ENCODE data around the gene NOC2L. TPM values are rescaled to one million over a fixed set of nuclear protein-coding genes. Genes with fewer than 3 reads are reported as not detected.

NOC2L gene
- total RNA-seq, 1 experiment from 2014 or later = 287 TPM

DNA sequence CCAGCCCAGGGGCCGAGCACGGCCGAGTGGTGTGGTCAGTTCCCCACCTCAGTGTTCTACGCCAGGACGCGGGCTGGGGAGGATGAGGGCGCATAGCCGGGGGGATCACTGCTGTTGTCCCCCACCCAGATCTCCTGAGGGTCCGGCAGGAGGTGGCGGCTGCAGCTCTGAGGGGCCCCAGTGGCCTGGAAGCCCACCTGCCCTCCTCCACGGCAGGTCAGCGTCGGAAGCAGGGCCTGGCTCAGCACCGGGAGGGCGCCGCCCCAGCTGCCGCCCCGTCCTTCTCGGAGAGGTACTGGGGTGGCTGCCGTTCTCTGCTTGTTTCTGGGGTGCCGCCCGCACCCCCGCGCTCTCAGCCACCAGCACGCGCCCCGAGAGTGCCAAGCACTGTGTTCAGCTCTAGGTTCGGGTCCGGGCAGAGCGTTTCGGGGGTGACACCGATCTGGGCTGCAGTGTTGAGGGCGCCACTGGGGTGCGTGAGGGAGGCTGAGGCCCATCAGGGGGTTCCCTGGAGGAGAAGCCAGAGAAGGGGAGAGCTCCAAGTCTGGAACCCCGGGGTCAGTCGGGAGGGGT, 18.0 kb downstream of the NOC2L start:
- Histone ChIP-seq H3K27me3 (ENCODE audit: control insufficient read depth, insufficient read depth, low read length) (peaks cover 60% of the 10 kb centered on the region), H3K36me3 (replicated peaks; ENCODE audit: control insufficient read depth, insufficient read depth, low read length) (peaks cover 1% of the 10 kb centered on the region; the same call in 1 of the 2 replicates)

DNA sequence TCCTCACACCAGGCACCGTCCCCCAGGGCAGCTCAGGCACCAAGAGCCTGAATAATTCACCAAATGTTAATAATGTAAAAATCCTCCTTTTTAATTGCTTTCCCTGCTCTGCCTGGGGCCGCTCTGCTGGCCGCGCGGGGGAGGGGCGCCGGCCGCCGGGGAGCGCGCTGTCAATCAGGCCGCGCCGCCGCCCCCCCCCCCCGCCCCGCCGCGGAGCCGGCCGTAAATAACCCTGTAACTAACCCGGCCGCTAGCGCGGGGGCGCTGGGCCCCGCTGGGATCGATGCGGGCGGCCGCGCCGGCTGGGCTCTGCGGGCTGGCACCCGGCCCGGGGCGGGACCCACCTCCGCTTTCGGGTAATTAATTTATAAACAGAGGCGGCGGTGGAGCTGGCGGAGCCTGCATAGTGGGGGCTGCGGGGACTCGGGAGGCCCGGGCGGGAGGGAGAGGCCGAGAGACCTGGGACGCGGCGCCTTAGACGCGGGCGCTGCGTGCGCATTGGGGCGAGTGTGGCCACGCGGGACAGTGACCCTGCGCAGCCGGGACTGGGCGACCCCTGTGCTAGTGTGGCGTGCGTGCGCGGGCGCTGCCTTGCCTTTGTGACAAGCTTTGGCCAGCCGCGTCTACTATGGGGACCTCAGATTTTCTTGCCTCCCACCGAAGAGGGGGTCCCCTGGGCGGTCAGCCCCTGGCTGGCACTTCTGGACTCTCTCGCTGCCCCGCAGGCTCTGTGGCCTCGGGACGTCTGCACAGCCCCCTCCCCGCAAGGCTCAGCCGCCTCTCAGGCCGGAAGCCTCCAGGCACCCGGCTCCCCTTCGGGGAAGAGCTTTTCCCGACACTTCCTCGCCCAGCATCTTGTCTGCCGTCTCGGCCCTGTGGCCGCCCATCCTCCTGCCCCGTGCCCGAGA, 18.7 kb downstream of the NOC2L start:
- Histone ChIP-seq H3K36me3 (replicated peaks; ENCODE audit: control insufficient read depth, insufficient read depth, low read length) (peaks cover 1% of the 10 kb centered on the region; the same call in 1 of the 2 replicates), H3K4me3 (ENCODE audit: insufficient read depth, low read depth, low read length) (peak overlapping the region; percentile 50), H3K27me3 (ENCODE audit: control insufficient read depth, insufficient read depth, low read length) (peaks cover 67% of the 10 kb centered on the region)
- DNase-seq = peak; percentile 95

More for the DNA sequence above, 18.0 kb downstream of the NOC2L start:
- peak; percentile 82 for DNase-seq
- H3K4me3 ChIP-seq (ENCODE audit: insufficient read depth, low read depth, low read length) = peak overlapping the region; percentile 50

DNA sequence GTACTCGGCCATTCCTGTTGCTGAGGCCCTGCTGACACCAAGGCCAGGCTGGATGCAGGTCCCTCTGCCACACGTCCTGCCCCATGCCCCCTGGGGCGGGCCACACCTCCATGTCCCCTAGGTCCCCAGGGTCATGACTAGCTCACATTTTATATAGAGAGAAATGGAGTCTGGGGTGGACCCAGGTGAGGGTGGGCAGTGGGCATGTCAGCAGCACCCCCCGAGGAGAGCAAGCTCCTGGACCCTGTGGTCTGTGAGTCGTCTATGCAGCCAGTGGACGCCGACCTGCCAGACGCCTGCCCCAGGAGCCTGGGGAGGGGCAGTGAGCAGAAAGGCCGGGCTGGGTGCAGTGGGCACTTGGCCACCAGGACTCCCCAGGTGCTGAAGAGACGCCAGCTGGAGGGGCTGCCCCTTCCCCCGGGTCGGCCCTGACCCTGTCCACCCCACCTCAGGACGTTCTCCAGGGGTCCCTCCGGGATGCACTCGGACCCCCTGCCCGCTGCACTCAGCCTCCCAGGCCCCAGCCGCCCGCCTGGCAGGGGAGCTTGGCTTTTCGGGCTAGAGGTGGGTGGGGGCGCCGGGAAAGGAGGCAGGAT, 19.4 kb downstream of the NOC2L start:
- peaks cover 74% of the 10 kb centered on the region for H3K27me3 ChIP-seq (ENCODE audit: control insufficient read depth, insufficient read depth, low read length)
- DNase-seq = peak; percentile 81
- no peaks in the 10 kb centered on the region for H3K36me3 ChIP-seq (replicated peaks; ENCODE audit: control insufficient read depth, insufficient read depth, low read length)
- H3K4me3 ChIP-seq (ENCODE audit: insufficient read depth, low read depth, low read length) = no peak overlapping the region

DNA sequence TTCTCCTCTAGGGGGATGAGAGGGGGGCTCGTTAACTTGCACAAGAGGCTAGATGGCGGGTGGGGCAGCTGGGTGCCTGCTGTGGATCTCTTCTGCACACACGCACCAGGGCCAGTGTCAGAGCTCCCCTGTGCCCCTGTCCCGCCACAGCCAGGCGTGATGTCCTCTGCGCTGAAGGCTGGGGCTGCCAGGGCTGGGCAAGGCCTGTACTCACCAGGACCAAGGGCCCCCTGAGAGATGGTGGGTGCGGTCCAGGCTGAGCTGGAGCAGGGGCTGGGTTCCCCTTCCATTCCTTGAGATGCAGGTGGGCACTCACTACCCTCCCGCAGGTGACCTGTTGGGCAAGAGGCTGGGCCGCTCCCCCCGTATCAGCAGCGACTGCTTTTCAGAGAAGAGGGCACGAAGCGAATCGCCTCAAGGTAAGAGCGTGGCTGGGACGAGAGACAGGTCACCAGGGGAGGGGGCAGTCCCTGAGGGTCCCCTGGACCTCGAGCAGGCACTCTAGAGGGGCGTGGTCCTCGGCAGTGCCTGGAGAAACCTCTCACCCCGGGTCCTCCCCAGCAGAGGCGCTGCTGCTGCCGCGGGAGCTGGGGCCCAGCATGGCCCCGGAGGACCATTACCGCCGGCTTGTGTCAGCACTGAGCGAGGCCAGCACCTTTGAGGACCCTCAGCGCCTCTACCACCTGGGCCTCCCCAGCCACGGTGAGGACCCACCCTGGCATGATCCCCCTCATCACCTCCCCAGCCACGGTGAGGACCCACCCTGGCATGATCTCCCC, 20.2 kb downstream of the NOC2L start:
- no peaks in the 10 kb centered on the region for H3K36me3 ChIP-seq (replicated peaks; ENCODE audit: control insufficient read depth, insufficient read depth, low read length)
- peaks cover 74% of the 10 kb centered on the region for H3K27me3 ChIP-seq (ENCODE audit: control insufficient read depth, insufficient read depth, low read length)
- no peak overlapping the region for H3K4me3 ChIP-seq (ENCODE audit: insufficient read depth, low read depth, low read length)
- peak; percentile 96 for DNase-seq

DNA sequence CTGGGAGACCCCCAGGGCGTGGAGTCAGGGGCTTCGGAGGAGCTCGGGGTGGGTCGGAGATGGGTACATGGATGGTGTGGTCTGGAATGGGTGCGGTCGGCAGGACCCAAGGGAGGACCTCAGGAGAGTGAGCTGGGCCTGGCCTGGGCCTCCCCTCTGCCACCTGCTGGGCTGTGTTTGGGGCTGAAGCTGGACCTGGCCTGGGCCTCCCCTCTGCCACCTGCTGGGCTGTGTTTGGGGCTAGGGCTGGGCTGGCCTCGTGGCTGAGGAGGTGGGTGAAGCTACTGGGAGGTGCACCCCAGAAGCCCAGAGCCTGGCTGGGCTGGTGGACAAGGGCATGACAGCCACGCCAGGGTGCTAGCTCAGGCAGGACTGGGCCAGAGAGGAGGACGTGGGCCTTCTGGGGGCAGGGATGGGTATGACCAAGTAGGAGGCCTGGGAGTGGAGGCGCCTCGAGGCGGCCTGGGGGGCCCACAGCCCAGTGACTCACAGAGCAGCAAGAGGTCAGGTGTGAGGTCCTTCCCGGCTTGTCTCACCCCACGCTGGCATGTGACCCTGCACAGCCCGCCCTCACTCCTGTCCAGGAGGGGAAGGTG, 20.9 kb downstream of the NOC2L start:
- Histone ChIP-seq H3K4me3 (ENCODE audit: insufficient read depth, low read depth, low read length) (no peak overlapping the region), H3K36me3 (replicated peaks; ENCODE audit: control insufficient read depth, insufficient read depth, low read length) (no peaks in the 10 kb centered on the region), H3K27me3 (ENCODE audit: control insufficient read depth, insufficient read depth, low read length) (peaks cover 77% of the 10 kb centered on the region)
- DNase-seq = no peak

DNA sequence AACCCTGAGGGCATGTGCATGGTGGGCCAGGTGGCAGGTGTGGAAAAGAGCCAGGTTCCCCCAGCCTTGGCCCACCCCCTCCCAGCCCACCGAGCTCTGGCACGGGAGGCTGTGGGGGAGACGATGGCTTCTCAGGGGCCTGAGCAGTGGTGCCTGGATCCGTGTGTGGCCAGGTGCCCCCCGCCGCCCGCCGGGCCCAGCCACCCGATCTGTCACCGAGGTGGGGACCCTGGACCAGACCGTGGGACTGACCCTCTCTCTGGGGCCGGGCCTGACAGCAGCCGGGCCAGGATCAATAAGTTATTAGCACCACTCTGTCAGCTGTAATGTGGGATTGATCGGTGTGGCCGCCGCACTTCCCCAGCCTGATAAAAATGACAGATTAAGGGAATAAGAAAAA, 21.5 kb downstream of the NOC2L start:
- DNase-seq = no peak
- Histone ChIP-seq H3K4me3 (ENCODE audit: insufficient read depth, low read depth, low read length) (no peak overlapping the region), H3K36me3 (replicated peaks; ENCODE audit: control insufficient read depth, insufficient read depth, low read length) (no peaks in the 10 kb centered on the region), H3K27me3 (ENCODE audit: control insufficient read depth, insufficient read depth, low read length) (peaks cover 78% of the 10 kb centered on the region)

DNA sequence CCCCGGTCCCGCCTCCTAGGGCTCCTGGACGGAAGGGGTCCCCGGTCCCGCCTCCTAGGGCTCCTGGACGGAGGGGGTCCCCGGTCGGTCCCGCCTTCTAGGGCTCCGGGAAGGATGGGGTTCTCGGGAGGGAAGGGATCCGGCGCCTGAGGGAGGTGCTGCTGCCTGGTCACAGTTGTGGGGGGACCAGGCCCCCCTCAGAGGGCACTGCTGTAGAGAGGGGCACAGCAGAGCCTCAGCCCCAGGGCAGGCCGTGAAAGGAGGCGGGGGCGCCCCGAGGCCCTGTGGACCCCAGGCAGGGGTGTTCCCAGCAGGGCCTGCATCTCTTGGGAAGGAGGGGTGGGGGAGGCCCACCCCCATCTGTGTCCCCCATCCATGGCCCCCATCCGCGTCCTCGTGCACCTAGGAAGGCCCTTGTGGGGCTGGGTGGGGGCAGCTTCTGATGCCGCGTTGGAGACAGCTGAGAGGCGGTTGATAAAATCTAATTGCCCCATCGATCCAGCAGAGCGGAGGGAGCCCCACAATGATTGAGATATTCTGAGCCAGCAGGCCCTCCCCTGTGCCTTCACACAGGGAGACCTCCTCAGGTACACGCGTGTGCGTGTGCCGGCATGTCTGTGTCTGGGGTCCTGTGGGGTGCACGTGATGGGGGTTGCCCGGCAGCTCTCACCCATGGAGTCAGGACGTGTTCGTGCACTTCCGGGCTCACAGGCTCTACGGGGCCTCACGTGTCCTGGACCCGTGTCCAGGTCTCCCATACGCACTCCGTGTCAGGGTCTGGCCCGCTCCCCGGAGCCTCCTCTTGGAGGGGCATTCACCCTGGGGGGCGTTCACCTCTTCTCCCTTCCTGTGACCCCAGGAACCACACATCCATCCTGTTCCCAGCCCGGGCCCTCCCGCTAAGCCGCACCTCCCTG, 22.4 kb downstream of the NOC2L start:
- no peak for DNase-seq
- Histone ChIP-seq H3K4me3 (ENCODE audit: insufficient read depth, low read depth, low read length) (no peak overlapping the region), H3K36me3 (replicated peaks; ENCODE audit: control insufficient read depth, insufficient read depth, low read length) (no peaks in the 10 kb centered on the region), H3K27me3 (ENCODE audit: control insufficient read depth, insufficient read depth, low read length) (peaks cover 74% of the 10 kb centered on the region)

DNA sequence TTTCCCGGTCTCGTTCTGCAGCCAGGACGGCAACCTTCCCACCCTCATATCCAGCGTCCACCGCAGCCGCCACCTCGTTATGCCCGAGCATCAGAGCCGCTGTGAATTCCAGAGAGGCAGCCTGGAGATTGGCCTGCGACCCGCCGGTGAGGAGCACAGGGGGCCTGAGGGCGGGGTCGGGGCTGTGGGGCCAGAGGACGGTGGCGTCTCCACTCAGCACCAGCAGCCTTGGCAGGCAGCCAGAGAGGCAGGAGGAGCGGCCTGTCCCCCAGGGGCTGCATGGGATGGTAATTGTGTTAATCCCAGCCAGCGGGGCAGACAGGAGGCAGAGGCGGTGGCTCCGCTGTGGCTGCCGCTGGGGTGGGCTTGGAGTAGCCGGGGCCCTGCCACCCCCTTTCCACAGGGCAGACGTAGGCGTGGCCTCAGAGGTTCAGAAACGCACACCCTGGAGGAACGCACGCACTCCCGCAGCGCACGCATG, 23.3 kb downstream of the NOC2L start:
- Histone ChIP-seq H3K4me3 (ENCODE audit: insufficient read depth, low read depth, low read length) (no peak overlapping the region), H3K36me3 (replicated peaks; ENCODE audit: control insufficient read depth, insufficient read depth, low read length) (no peaks in the 10 kb centered on the region), H3K27me3 (ENCODE audit: control insufficient read depth, insufficient read depth, low read length) (peaks cover 73% of the 10 kb centered on the region)
- DNase-seq = peak; percentile 94

DNA sequence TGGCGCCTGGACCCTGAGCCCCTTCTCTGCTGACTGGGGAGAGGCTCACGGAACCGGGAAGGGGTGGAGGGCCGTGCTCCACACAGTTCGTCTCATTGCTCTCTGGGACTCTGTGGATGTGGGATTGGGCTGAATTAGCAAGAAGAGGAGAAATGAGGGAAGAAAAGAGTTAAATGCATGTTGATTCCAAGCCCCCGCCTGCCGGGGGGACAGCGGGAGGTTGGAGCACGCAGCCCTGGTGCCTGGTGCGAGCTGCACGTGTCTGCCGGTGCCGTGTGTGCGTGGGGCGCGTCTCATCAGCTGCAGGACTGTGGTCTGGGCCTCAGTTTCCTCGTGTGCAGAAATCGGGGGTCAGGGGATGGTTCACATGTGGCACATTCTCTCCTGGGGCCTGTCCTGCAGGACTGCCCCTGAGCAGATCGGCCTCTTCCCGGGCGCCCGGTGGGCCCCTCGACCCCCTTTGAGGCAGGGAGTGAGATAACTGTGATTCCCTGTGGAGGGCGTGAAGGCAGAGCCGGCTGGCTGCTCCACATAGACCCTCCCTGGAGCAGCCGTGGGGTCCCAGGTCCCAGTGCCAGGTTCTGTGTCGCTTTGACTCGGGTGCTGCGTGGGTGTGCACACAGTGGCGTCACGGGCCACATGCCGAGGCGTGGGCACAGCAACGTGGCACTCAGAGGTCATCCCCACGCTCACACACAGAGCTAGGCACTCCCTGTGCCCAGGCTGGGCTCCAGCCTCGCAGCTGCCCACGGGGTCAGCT, 23.9 kb downstream of the NOC2L start:
- DNase-seq = peak; percentile 83
- Histone ChIP-seq H3K4me3 (ENCODE audit: insufficient read depth, low read depth, low read length) (no peak overlapping the region), H3K27me3 (ENCODE audit: control insufficient read depth, insufficient read depth, low read length) (peaks cover 73% of the 10 kb centered on the region), H3K36me3 (replicated peaks; ENCODE audit: control insufficient read depth, insufficient read depth, low read length) (no peaks in the 10 kb centered on the region)

DNA sequence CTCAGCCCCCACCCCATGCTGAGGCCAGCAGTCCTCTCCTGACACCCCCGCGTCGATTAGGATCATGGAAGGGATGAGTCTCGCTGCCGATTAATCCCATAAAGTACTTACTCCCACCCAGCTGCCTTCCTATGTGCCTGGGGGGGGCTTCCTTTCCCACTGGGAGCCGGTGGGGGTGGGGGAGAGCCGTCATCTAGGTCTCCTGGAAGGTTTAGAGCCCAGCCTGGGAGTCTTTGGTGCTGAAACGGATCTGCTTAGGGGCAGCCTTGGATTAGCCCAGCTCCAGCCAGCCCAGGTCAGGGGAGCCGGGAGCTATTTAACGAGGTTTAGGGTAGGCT, 25.5 kb downstream of the NOC2L start:
- no peak overlapping the region for H3K4me3 ChIP-seq (ENCODE audit: insufficient read depth, low read depth, low read length)
- H3K36me3 ChIP-seq (replicated peaks; ENCODE audit: control insufficient read depth, insufficient read depth, low read length) = no peaks in the 10 kb centered on the region
- peaks cover 69% of the 10 kb centered on the region for H3K27me3 ChIP-seq (ENCODE audit: control insufficient read depth, insufficient read depth, low read length)
- DNase-seq = peak; percentile 88

DNA sequence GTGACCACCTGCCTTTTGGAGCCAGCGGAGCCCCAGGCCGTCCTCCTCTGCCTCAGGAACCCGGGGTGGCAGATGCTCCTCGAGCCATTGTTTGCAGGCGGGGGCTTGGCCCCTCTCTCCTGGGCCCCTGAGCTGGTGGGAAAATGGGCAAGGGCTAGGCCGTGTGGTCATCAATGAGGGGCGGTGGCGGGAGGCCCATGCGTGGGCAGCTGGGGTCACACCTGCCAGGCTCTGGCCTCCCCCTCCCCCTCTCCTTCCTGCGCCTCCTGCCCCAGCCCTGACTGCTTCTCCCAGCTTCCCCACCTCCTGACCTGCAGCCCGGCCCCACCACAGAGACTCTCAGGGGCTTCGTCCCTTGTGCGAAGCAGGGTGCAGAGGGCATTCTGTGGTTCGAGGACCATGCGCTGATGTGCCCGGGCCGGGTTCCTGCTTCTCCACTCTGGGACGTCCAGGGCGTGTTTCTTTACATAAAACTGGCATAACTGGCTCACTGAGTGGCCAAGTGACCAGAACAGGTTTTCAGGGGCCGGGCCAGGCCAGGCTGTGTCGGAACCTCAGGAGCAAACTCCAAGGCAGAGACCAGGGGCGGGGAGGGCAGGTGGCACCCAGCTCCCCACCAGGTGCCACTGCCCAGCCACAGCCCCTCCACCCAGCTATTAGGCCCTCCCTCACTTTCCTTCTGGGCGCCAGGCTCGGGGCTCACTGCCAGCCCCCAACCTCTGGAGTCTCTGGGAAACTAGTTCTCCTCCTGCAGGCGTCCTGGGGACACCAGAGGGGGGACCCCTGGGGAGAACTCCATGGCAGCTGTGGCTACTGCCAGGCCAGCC, 26.1 kb downstream of the NOC2L start:
- Histone ChIP-seq H3K36me3 (replicated peaks; ENCODE audit: control insufficient read depth, insufficient read depth, low read length) (no peaks in the 10 kb centered on the region), H3K27me3 (ENCODE audit: control insufficient read depth, insufficient read depth, low read length) (peaks cover 68% of the 10 kb centered on the region), H3K4me3 (ENCODE audit: insufficient read depth, low read depth, low read length) (no peak overlapping the region)
- no peak for DNase-seq

DNA sequence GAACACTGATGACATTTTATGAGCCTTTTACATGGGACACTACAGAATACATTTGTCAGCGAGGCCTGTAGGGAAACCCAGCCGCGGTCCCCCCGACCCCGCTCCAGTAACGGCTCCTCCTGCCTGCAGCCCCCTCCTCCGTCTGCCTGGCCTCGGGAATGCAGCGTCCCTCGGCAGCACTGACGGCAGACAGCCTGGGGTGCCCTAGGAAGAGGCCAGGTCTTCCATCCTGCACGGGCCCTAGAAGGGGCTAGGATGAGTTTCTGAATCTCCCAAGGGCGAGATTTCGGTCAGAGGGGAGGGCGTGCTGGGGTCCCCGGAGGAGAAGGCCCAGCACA, 26.9 kb downstream of the NOC2L start:
- peaks cover 73% of the 10 kb centered on the region for H3K27me3 ChIP-seq (ENCODE audit: control insufficient read depth, insufficient read depth, low read length)
- peak; percentile 83 for DNase-seq
- H3K36me3 ChIP-seq (replicated peaks; ENCODE audit: control insufficient read depth, insufficient read depth, low read length) = no peaks in the 10 kb centered on the region
- no peak overlapping the region for H3K4me3 ChIP-seq (ENCODE audit: insufficient read depth, low read depth, low read length)
